Suprapubic skin (tissue), 4 donors: ENCODE measurements around the gene RMC1. TPM values are rescaled to one million over a fixed set of nuclear protein-coding genes. Genes with fewer than 3 reads are reported as not detected.
A peak's percentile ranks its signal among the peaks of the same experiment; 100 is the strongest.

ENCODE experiments used
- DNase-seq, 2 donors: peaks; one replicate each; pipeline ENCODE4 v3.0.0-alpha.2; 2019; ENCODE audit warnings: low spot score in 2 of 2
- H3K27ac ChIP-seq: fragments of 200-600 bp; sonication (generic); one replicate; pipeline ENCODE4 v1.5.1; 2019
- H3K27me3 ChIP-seq: fragments of 200-600 bp; sonication (generic); one replicate; pipeline ENCODE4 v1.5.1; 2019
- H3K36me3 ChIP-seq: fragments of 200-600 bp; sonication (generic); one replicate; pipeline ENCODE4 v1.5.1; 2019
- H3K4me1 ChIP-seq: fragments of 200-600 bp; sonication (generic); one replicate; pipeline ENCODE4 v1.5.1; 2019
- H3K4me3 ChIP-seq: fragments of 200-600 bp; sonication (generic); one replicate; pipeline ENCODE4 v1.5.1; 2019; ENCODE audit warnings: mild to moderate bottlenecking
- H3K9me3 ChIP-seq: fragments of 200-600 bp; sonication (generic); one replicate; pipeline ENCODE4 v1.5.1; 2019
- CTCF ChIP-seq, 2 donors: fragments of 200-600 bp in 1 of 2; fragments of 450-650 bp in 1 of 2; sonication (generic) in 1 of 2; IDR thresholded peaks; one replicate each; pipeline ENCODE4 v1.5.1; 2016 to 2019; ENCODE audit warnings: antibody characterized with exemption in 2 of 2, mild to moderate bottlenecking in 1 of 2, moderate library complexity in 1 of 2
- EP300 ChIP-seq: sonication (generic); formaldehyde crosslinking; IDR thresholded peaks from one replicate; pipeline ENCODE4 v1.6.1; 2017; ENCODE audit warnings: antibody characterized with exemption
- POLR2A ChIP-seq, 2 donors: fragments of 450-650 bp; IDR thresholded peaks; one replicate each; pipeline ENCODE4 v1.6.1; 2017; ENCODE audit warnings: antibody characterized with exemption in 2 of 2, mild to moderate bottlenecking in 2 of 2, moderate library complexity in 2 of 2
- POLR2AphosphoS5 ChIP-seq, 3 donors: sonication (generic); formaldehyde crosslinking; IDR thresholded peaks; one replicate each; pipeline ENCODE4 v1.6.1; 2017; ENCODE audit warnings: antibody characterized with exemption in 3 of 3
- WGBS: methylation state at CpG from one replicate; pipeline ENCODE4 v1.1.5; 2018; 5-methylcytosine and 5-hydroxymethylcytosine counted together
- total RNA-seq, 4 donors: library from RNA; depleted of rRNA; stranded (reverse); fragments of >200 nt; gene quantifications; one replicate each; pipeline ENCODE4 v1.1.0, GENCODE V29; 2016

RMC1 gene
- total RNA-seq, 4 donors from 2014 or later = 18.7 to 26.4 (median 23.0) TPM

GRCh38 chr18:23570912-23571504 lies 67.7 kb downstream of the RMC1 start:
- Histone ChIP-seq H3K27ac (no peak overlapping the region), H3K4me3 (no peak overlapping the region), H3K27me3 (no peaks in the 10 kb centered on the region), H3K9me3 (no peaks in the 10 kb centered on the region), H3K36me3 (peaks cover 57% of the 10 kb centered on the region), H3K4me1 (peaks cover 20% of the 10 kb centered on the region)
- TF ChIP-seq POLR2A (IDR thresholded peaks at IDR 0.05) (no peak), CTCF (IDR thresholded peaks at IDR 0.05) (no peak), EP300 (no peak), POLR2AphosphoS5 (IDR thresholded peaks at IDR 0.05) (no peak)
- DNase-seq = no peak
- WGBS = 64% methylated on average over 3 of the region's 3 CpGs

- TF ChIP-seq POLR2AphosphoS5 (IDR thresholded peaks at IDR 0.05) (no peak), CTCF (IDR thresholded peaks at IDR 0.05) (no peak), POLR2A (IDR thresholded peaks at IDR 0.05) (no peak), EP300 (no peak)
- Histone ChIP-seq H3K36me3 (peaks cover 62% of the 10 kb centered on the region), H3K27ac (no peak overlapping the region)
These were observed 68.7 kb downstream of the RMC1 start for GRCh38 chr18:23572012-23572411.

GRCh38 chr18:23572570-23572969 lies 69.3 kb downstream of the RMC1 start:
- H3K27ac ChIP-seq = no peak overlapping the region
- TF ChIP-seq CTCF (IDR thresholded peaks at IDR 0.05) (no peak), POLR2A (IDR thresholded peaks at IDR 0.05) (no peak), POLR2AphosphoS5 (IDR thresholded peaks at IDR 0.05) (no peak), EP300 (no peak)
- H3K4me1 ChIP-seq = peaks cover 20% of the 10 kb centered on the region
- no peaks in the 10 kb centered on the region for H3K9me3 ChIP-seq
- DNase-seq = no peak
- peaks cover 57% of the 10 kb centered on the region for H3K36me3 ChIP-seq
- no peak overlapping the region for H3K4me3 ChIP-seq
- H3K27me3 ChIP-seq = no peaks in the 10 kb centered on the region
- 88% methylated on average over 5 of the region's 5 CpGs for WGBS

More at GRCh38 chr18:23572012-23572411, 68.7 kb downstream of the RMC1 start:
- Histone ChIP-seq H3K27me3 (no peaks in the 10 kb centered on the region), H3K4me1 (peaks cover 20% of the 10 kb centered on the region), H3K9me3 (no peaks in the 10 kb centered on the region), H3K4me3 (no peak overlapping the region)
- no peak for DNase-seq
- 82% methylated on average over 2 of the region's 2 CpGs for WGBS

GRCh38 chr18:23573020-23573419 lies 69.7 kb downstream of the RMC1 start:
- H3K4me3 ChIP-seq = no peak overlapping the region
- no peak for TF ChIP-seq POLR2AphosphoS5 (IDR thresholded peaks at IDR 0.05)
- no peak for TF ChIP-seq CTCF (IDR thresholded peaks at IDR 0.05)
- TF ChIP-seq EP300 = no peak
- no peak for TF ChIP-seq POLR2A (IDR thresholded peaks at IDR 0.05)
- peaks cover 54% of the 10 kb centered on the region for H3K36me3 ChIP-seq
- H3K27ac ChIP-seq = no peak overlapping the region
- DNase-seq = no peak
- 86% methylated on average over 4 of the region's 4 CpGs for WGBS
- H3K4me1 ChIP-seq = peaks cover 20% of the 10 kb centered on the region
- H3K27me3 ChIP-seq = no peaks in the 10 kb centered on the region
- no peaks in the 10 kb centered on the region for H3K9me3 ChIP-seq

GRCh38 chr18:23573626-23574431 lies 70.5 kb downstream of the RMC1 start:
- Histone ChIP-seq H3K27ac (peak overlapping the region; percentile 44), H3K27me3 (no peaks in the 10 kb centered on the region), H3K36me3 (peaks cover 46% of the 10 kb centered on the region), H3K9me3 (no peaks in the 10 kb centered on the region), H3K4me1 (peaks cover 18% of the 10 kb centered on the region), H3K4me3 (no peak overlapping the region)
- no peak for TF ChIP-seq POLR2A (IDR thresholded peaks at IDR 0.05)
- TF ChIP-seq POLR2AphosphoS5 (IDR thresholded peaks at IDR 0.05) = no peak
- TF ChIP-seq EP300 = no peak
- no peak for TF ChIP-seq CTCF (IDR thresholded peaks at IDR 0.05)
- no peak for DNase-seq
- 52% methylated on average over 6 of the region's 6 CpGs for WGBS
